Osteoblast (primary cell): ENCODE results near the gene ABHD12. TPM values are rescaled to one million over a fixed set of nuclear protein-coding genes. Genes with fewer than 3 reads are reported as not detected.

Source experiments
- DNase-seq: peaks from one replicate; pipeline ENCODE4 v3.0.0; 2011; ENCODE audit warnings: low spot score, mixed read lengths; ENCODE audit not compliant: insufficient read length; ENCODE audit errors: missing footprints
- H2AFZ ChIP-seq: 2 replicates; pipeline ENCODE4 v1.6.0; 2011; ENCODE audit warnings: mild to moderate bottlenecking, low read length
- H3K27ac ChIP-seq: 2 replicates; pipeline ENCODE4 v1.5.1; 2011; ENCODE audit warnings: mild to moderate bottlenecking, low read depth, low read length, moderate library complexity
- H3K27me3 ChIP-seq: 2 replicates; pipeline ENCODE4 v1.6.0; 2012; ENCODE audit warnings: mild to moderate bottlenecking, control low read depth, inconsistent platforms, low read length, moderate library complexity; ENCODE audit not compliant: insufficient read depth
- H3K36me3 ChIP-seq: 2 replicates; pipeline ENCODE4 v1.5.1; 2011; ENCODE audit warnings: mild to moderate bottlenecking, low read length, control low read depth, moderate library complexity; ENCODE audit not compliant: insufficient read depth
- H3K4me1 ChIP-seq: 2 replicates; pipeline ENCODE4 v1.5.1; 2011; ENCODE audit warnings: mild to moderate bottlenecking, low read length, control low read depth, moderate library complexity; ENCODE audit not compliant: insufficient read depth
- H3K4me2 ChIP-seq: 2 replicates; pipeline ENCODE4 v1.6.0; 2011; ENCODE audit warnings: mild to moderate bottlenecking, low read length; ENCODE audit not compliant: insufficient read depth
- H3K4me3 ChIP-seq: fragments of 200-600 bp; sonication (generic); 3 replicates; pipeline ENCODE4 v1.5.1; 2012; ENCODE audit warnings: mild to moderate bottlenecking, low read length, inconsistent platforms; ENCODE audit not compliant: insufficient read depth
- H3K79me2 ChIP-seq: 2 replicates; pipeline ENCODE4 v1.6.0; 2012; ENCODE audit warnings: mild to moderate bottlenecking, low read length, control low read depth, inconsistent platforms; ENCODE audit not compliant: insufficient read depth
- H3K9me3 ChIP-seq: 2 replicates; pipeline ENCODE4 v1.5.1; 2011; ENCODE audit warnings: low read depth, low read length, control low read depth
- H4K20me1 ChIP-seq: 2 replicates; pipeline ENCODE4 v1.6.0; 2012; ENCODE audit warnings: mild to moderate bottlenecking, low read length, control low read depth; ENCODE audit not compliant: insufficient read depth
- CTCF ChIP-seq: IDR thresholded peaks from 2 replicates; pipeline ENCODE4 v1.5.1; 2011; ENCODE audit warnings: mild to moderate bottlenecking, low read depth, low read length, moderate library complexity; ENCODE audit errors: extremely low read depth
- total RNA-seq: library from RNA; depleted of rRNA; stranded (reverse); fragments of >200 nt; gene quantifications from 2 replicates; pipeline ENCODE4 v1.2.3, GENCODE V29; 2012

ABHD12 gene
- total RNA-seq, 1 donor = 29.7 TPM

GRCh38 chr20:25353747-25354705 is 36.6 kb downstream of the ABHD12 start:
- peaks cover 78% of the 10 kb centered on the region for H3K79me2 ChIP-seq
- DNase-seq = no peak

GRCh38 chr20:25353353-25353746 is 37.3 kb downstream of the ABHD12 start:
- DNase-seq = no peak
- TF ChIP-seq CTCF = no peak

More at GRCh38 chr20:25353747-25354705, 36.6 kb downstream of the ABHD12 start:
- Histone ChIP-seq H3K4me2 (no peak overlapping the region), H3K9me3 (no peaks in the 10 kb centered on the region), H3K4me3 (no peak overlapping the region), H2AFZ (peak overlapping the region; percentile 16), H3K36me3 (no peaks in the 10 kb centered on the region), H3K27ac (no peak overlapping the region), H3K27me3 (no peaks in the 10 kb centered on the region), H4K20me1 (peaks cover 6% of the 10 kb centered on the region), H3K4me1 (no peaks in the 10 kb centered on the region)
- no peak for TF ChIP-seq CTCF

GRCh38 chr20:25352746-25353145 is 37.9 kb downstream of the ABHD12 start:
- no peak for TF ChIP-seq CTCF
- no peaks in the 10 kb centered on the region for H3K36me3 ChIP-seq
- no peaks in the 10 kb centered on the region for H3K27me3 ChIP-seq
- peaks cover 3% of the 10 kb centered on the region for H4K20me1 ChIP-seq
- no peak overlapping the region for H3K4me3 ChIP-seq
- H3K79me2 ChIP-seq = peaks cover 72% of the 10 kb centered on the region
- no peak overlapping the region for H3K27ac ChIP-seq
- DNase-seq = no peak
- H3K9me3 ChIP-seq = no peaks in the 10 kb centered on the region
- H3K4me1 ChIP-seq = no peaks in the 10 kb centered on the region
- H2AFZ ChIP-seq = no peak overlapping the region
- H3K4me2 ChIP-seq = no peak overlapping the region

More at GRCh38 chr20:25353353-25353746, 37.3 kb downstream of the ABHD12 start:
- Histone ChIP-seq H3K4me3 (no peak overlapping the region), H2AFZ (peak overlapping the region; percentile 16), H3K9me3 (no peaks in the 10 kb centered on the region), H3K27me3 (no peaks in the 10 kb centered on the region), H3K27ac (no peak overlapping the region), H3K4me1 (no peaks in the 10 kb centered on the region), H4K20me1 (peaks cover 3% of the 10 kb centered on the region), H3K36me3 (no peaks in the 10 kb centered on the region), H3K79me2 (peaks cover 77% of the 10 kb centered on the region), H3K4me2 (no peak overlapping the region)

GRCh38 chr20:25351024-25351360 is 39.6 kb downstream of the ABHD12 start:
- no peak for TF ChIP-seq CTCF
- H3K36me3 ChIP-seq = no peaks in the 10 kb centered on the region

More at GRCh38 chr20:25351024-25351360, 39.6 kb downstream of the ABHD12 start:
- H3K27ac ChIP-seq = no peak overlapping the region
- H2AFZ ChIP-seq = no peak overlapping the region
- no peak for DNase-seq
- H3K4me3 ChIP-seq = no peak overlapping the region
- no peaks in the 10 kb centered on the region for H3K4me1 ChIP-seq
- no peaks in the 10 kb centered on the region for H3K9me3 ChIP-seq
- H3K79me2 ChIP-seq = peaks cover 68% of the 10 kb centered on the region
- no peaks in the 10 kb centered on the region for H3K27me3 ChIP-seq
- no peak overlapping the region for H3K4me2 ChIP-seq
- peaks cover 3% of the 10 kb centered on the region for H4K20me1 ChIP-seq
